ENCODE data around the gene RARB. TPM values are rescaled to one million over a fixed set of nuclear protein-coding genes. Genes with fewer than 3 reads are reported as not detected.

The RARB gene
- total and polyA plus RNA-seq, 4 experiments from 2014 or later = 0.07 TPM; not detected in 3

DNA sequence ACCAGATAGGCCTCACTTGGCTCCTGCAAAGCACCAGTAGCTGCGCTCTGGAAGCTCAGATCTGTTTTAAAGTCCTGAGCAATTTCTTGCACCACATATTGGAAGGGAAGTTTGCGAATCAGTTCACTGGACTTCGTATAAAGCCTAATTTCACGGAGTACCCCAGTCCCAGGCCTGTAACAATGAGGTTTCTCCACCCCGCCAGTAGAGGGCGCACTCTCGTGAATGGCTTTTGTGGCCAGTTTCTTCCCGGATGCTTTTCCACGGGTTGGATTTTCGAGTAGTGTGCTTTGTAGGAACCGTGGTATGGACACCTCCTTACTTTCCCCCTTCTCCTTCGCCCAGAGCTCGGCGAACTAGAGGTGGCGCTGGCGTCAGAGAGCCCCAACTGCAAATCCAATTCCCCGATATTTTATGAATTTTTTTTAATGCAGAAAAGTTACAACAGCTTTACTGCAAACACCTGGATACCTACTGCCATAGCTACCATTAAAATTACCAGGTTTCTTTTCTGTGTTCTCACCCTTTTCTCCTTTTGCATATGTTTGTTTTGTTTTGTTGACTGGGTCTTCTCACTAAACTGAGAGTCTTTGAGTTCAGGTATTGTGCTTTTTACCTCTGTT is 13.3 kb downstream of the RARB start:
- no peaks in the 10 kb centered on the region for H3K9me3 ChIP-seq (ENCODE audit: control insufficient read depth in 1 of 2, low read length in 2 of 2)
- ChIA-PET CTCF (ENCODE audit: partially characterized antibody) (interaction anchor here (0.9 to 1.6 kb wide), 5 partner anchors 9 to 30 kb away, joined by 3 to 4 read pairs (median 3); no protein-coding TSS in a partner anchor), POLR2A (ENCODE audit: partially characterized antibody) (no interaction called here)
- no peak overlapping the region for H3K4me3 ChIP-seq (ENCODE audit: low read length in 2 of 2)
- no peaks in the 10 kb centered on the region for H3K36me3 Mint-ChIP-seq
- H3K36me3 ChIP-seq (ENCODE audit: insufficient read depth, low read length) = no peaks in the 10 kb centered on the region
- H3K27me3 Mint-ChIP-seq = peaks cover 0 to 3% of the 10 kb centered on the region in 2 donors
- no peak overlapping the region for H3K27ac Mint-ChIP-seq
- intact Hi-C loops (cut with micrococcal nuclease) = no loop called here
- H3K4me3 Mint-ChIP-seq = no peak overlapping the region
- no peaks in the 10 kb centered on the region for H3K27me3 ChIP-seq (ENCODE audit: insufficient read depth, low read length)
- no peaks in the 10 kb centered on the region for H3K4me1 ChIP-seq (ENCODE audit: insufficient read depth, low read length)
- H3K27ac ChIP-seq (ENCODE audit: low read depth, low read length) = no peak overlapping the region
- no peaks in the 10 kb centered on the region for H3K4me1 Mint-ChIP-seq
- no peaks in the 10 kb centered on the region for H3K9me3 Mint-ChIP-seq
- DNase-seq = no peak

DNA sequence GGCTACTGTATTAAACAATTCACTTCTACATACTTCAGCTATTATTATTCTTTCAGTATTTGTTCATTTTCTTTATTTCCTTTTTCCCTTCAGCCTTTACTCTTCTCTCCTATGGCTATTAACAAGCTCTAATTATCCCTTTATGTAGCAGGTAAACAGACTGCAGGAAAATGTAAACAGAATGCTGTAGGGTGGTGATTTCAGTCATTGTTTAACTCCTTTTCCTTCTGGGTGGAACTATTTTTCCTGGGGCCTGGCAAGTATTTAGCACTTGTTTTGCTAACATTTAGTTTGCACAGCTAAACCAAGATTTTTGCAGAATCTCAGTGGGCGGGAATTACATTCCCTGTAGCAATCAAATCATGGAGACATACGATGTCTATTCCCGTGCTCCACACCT is 14.4 kb downstream of the RARB start:
- POLR2A ChIA-PET (ENCODE audit: partially characterized antibody) = no interaction called here
- Mint-ChIP-seq H3K27me3 (no peaks in the 10 kb centered on the region), H3K9me3 (no peaks in the 10 kb centered on the region)

DNA sequence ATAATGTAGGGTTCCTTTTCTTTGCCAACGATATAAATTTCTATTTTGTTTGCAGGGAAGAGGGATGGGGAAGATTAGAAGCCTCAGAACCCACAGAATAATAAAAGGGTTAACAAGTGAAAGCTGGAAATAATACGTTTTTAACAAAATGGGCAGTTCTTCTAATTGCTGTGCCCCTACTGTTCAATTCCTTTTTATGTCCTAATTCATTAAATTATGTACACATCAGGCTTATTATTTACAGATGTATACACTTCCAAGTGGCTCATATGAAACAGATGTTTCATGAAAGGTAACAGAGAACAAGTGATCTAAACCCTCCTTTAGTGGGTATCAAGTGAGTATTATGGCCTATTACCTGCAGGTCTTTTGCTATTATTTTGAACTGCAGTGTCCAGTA is 16.2 kb downstream of the RARB start:
- Mint-ChIP-seq H3K27me3 (no peaks in the 10 kb centered on the region), H3K9me3 (no peaks in the 10 kb centered on the region)

More for the DNA sequence above, 14.4 kb downstream of the RARB start:
- H3K4me3 Mint-ChIP-seq = no peak overlapping the region
- CTCF ChIA-PET (ENCODE audit: partially characterized antibody) = interaction anchor here (1.6 kb wide), 1 partner anchor 18 kb away, joined by 4 read pairs; no protein-coding TSS in a partner anchor
- no peaks in the 10 kb centered on the region for H3K27me3 ChIP-seq (ENCODE audit: insufficient read depth, low read length)
- no peak overlapping the region for H3K4me3 ChIP-seq (ENCODE audit: low read length in 2 of 2)
- H3K27ac Mint-ChIP-seq = no peak overlapping the region
- no peaks in the 10 kb centered on the region for H3K36me3 Mint-ChIP-seq
- H3K9me3 ChIP-seq (ENCODE audit: control insufficient read depth in 1 of 2, low read length in 2 of 2) = no peaks in the 10 kb centered on the region
- no peaks in the 10 kb centered on the region for H3K4me1 ChIP-seq (ENCODE audit: insufficient read depth, low read length)
- H3K36me3 ChIP-seq (ENCODE audit: insufficient read depth, low read length) = no peaks in the 10 kb centered on the region
- intact Hi-C loops (cut with micrococcal nuclease) = no loop called here
- H3K4me1 Mint-ChIP-seq = no peaks in the 10 kb centered on the region
- DNase-seq = no peak
- H3K27ac ChIP-seq (ENCODE audit: low read depth, low read length) = no peak overlapping the region

DNA sequence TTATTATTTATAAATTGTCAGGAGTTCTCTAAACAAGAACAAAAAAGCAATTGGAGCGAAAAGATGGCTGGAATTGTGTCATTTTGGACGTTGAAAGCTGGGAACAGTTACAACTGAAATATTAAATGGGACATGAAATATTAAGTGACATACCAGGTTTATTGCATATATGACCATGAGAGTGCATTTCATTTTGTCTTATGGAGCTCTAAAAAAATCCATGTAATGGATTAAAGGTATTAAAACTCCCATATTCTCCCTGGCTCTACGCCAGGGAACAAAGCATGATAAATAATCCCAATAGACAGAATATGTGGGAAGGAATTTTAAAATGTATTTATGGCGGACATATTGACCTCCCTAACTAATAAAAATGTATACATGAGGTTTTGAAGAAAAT is 17.7 kb downstream of the RARB start:
- ChIA-PET CTCF (ENCODE audit: partially characterized antibody) (interaction anchor here (1.3 to 2.4 kb wide), 2 partner anchors 11 to 12 kb away, joined by 4 read pairs; no protein-coding TSS in a partner anchor), POLR2A (ENCODE audit: partially characterized antibody) (no interaction called here)
- Histone ChIP-seq H3K27me3 (ENCODE audit: insufficient read depth, low read length) (no peaks in the 10 kb centered on the region), H3K36me3 (ENCODE audit: insufficient read depth, low read length) (no peaks in the 10 kb centered on the region), H3K9me3 (ENCODE audit: control insufficient read depth in 1 of 2, low read length in 2 of 2) (no peaks in the 10 kb centered on the region), H3K27ac (ENCODE audit: low read depth, low read length) (no peak overlapping the region), H3K4me3 (ENCODE audit: low read length in 2 of 2) (no peak overlapping the region), H3K4me1 (ENCODE audit: insufficient read depth, low read length) (no peaks in the 10 kb centered on the region)
- no peak for DNase-seq
- H3K4me1 Mint-ChIP-seq = no peaks in the 10 kb centered on the region
- H3K27me3 Mint-ChIP-seq = no peaks in the 10 kb centered on the region
- no peak overlapping the region for H3K4me3 Mint-ChIP-seq
- no peaks in the 10 kb centered on the region for H3K36me3 Mint-ChIP-seq
- no peak overlapping the region for H3K27ac Mint-ChIP-seq
- intact Hi-C loops (cut with micrococcal nuclease) = no loop called here
- no peaks in the 10 kb centered on the region for H3K9me3 Mint-ChIP-seq

More for the DNA sequence above, 16.2 kb downstream of the RARB start:
- H3K9me3 ChIP-seq (ENCODE audit: control insufficient read depth in 1 of 2, low read length in 2 of 2) = no peaks in the 10 kb centered on the region
- ChIA-PET POLR2A (ENCODE audit: partially characterized antibody) (no interaction called here), CTCF (ENCODE audit: partially characterized antibody) (interaction anchor here (1.6 to 2.4 kb wide), 2 partner anchors 9 to 11 kb away, joined by 4 to 5 read pairs; no protein-coding TSS in a partner anchor)
- intact Hi-C loops (cut with micrococcal nuclease) = no loop called here
- Mint-ChIP-seq H3K4me1 (no peaks in the 10 kb centered on the region), H3K36me3 (no peaks in the 10 kb centered on the region), H3K27ac (no peak overlapping the region), H3K4me3 (no peak overlapping the region)
- no peak for DNase-seq
- no peaks in the 10 kb centered on the region for H3K27me3 ChIP-seq (ENCODE audit: insufficient read depth, low read length)
- no peaks in the 10 kb centered on the region for H3K36me3 ChIP-seq (ENCODE audit: insufficient read depth, low read length)
- no peak overlapping the region for H3K27ac ChIP-seq (ENCODE audit: low read depth, low read length)
- no peaks in the 10 kb centered on the region for H3K4me1 ChIP-seq (ENCODE audit: insufficient read depth, low read length)
- H3K4me3 ChIP-seq (ENCODE audit: low read length in 2 of 2) = no peak overlapping the region

DNA sequence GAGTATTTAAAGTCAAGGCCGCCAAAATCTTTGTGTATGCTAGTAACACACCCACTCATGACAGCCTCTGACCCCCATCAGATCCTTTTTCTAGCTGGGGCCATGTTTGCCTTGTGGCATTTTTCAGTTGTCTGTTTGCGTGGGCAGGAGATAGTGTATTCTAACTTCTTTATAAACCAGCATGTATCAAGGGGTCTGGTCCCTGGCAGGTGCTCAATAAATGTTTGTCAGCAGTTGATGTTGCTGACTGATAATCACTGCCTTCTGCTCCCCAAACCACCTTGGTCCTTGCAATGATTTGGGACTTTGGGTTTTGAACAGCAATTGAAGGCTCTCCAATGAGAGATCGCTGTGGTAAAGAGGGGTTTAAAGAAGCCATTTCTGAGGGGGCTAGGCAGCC is 19.2 kb downstream of the RARB start:
- Histone ChIP-seq H3K36me3 (ENCODE audit: insufficient read depth, low read length) (no peaks in the 10 kb centered on the region), H3K27me3 (ENCODE audit: insufficient read depth, low read length) (no peaks in the 10 kb centered on the region), H3K9me3 (ENCODE audit: control insufficient read depth in 1 of 2, low read length in 2 of 2) (no peaks in the 10 kb centered on the region), H3K4me1 (ENCODE audit: insufficient read depth, low read length) (no peaks in the 10 kb centered on the region), H3K4me3 (ENCODE audit: low read length in 2 of 2) (no peak overlapping the region), H3K27ac (ENCODE audit: low read depth, low read length) (no peak overlapping the region)
- Mint-ChIP-seq H3K4me3 (no peak overlapping the region), H3K27ac (no peak overlapping the region), H3K9me3 (no peaks in the 10 kb centered on the region), H3K4me1 (no peaks in the 10 kb centered on the region), H3K36me3 (no peaks in the 10 kb centered on the region), H3K27me3 (no peaks in the 10 kb centered on the region)
- DNase-seq = no peak
- POLR2A ChIA-PET (ENCODE audit: partially characterized antibody) = no interaction called here
- intact Hi-C loops (cut with micrococcal nuclease) = no loop called here
- CTCF ChIA-PET (ENCODE audit: partially characterized antibody) = no interaction called here

DNA sequence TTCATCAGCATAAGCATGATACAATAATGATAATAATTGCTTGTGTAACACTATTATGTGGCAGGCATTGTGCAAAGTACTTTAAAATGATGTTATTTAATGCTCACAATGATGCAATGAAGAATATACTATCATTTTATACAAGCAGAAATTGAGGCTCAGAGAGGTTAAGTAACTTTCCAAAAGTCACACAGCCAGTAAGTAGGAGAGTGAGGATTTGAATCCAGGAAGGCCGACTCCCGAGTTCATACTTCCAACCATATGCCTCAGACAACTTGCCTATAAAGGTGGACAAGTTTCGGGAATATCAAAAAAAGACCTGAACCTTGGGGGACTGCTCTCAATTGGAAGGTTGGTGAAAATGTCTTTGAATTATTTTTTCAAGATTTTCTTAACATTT is 19.9 kb downstream of the RARB start:
- no peak for DNase-seq
- POLR2A ChIA-PET (ENCODE audit: partially characterized antibody) = no interaction called here
- CTCF ChIA-PET (ENCODE audit: partially characterized antibody) = no interaction called here
- H3K9me3 ChIP-seq (ENCODE audit: control insufficient read depth in 1 of 2, low read length in 2 of 2) = no peaks in the 10 kb centered on the region
- H3K27me3 ChIP-seq (ENCODE audit: insufficient read depth, low read length) = no peaks in the 10 kb centered on the region
- H3K4me1 Mint-ChIP-seq = no peaks in the 10 kb centered on the region
- intact Hi-C loops (cut with micrococcal nuclease) = no loop called here
- no peak overlapping the region for H3K4me3 Mint-ChIP-seq
- H3K4me3 ChIP-seq (ENCODE audit: low read length in 2 of 2) = no peak overlapping the region
- no peaks in the 10 kb centered on the region for H3K27me3 Mint-ChIP-seq
- H3K9me3 Mint-ChIP-seq = no peaks in the 10 kb centered on the region
- no peak overlapping the region for H3K27ac Mint-ChIP-seq
- H3K36me3 ChIP-seq (ENCODE audit: insufficient read depth, low read length) = no peaks in the 10 kb centered on the region
- no peak overlapping the region for H3K27ac ChIP-seq (ENCODE audit: low read depth, low read length)
- H3K36me3 Mint-ChIP-seq = no peaks in the 10 kb centered on the region
- H3K4me1 ChIP-seq (ENCODE audit: insufficient read depth, low read length) = no peaks in the 10 kb centered on the region

DNA sequence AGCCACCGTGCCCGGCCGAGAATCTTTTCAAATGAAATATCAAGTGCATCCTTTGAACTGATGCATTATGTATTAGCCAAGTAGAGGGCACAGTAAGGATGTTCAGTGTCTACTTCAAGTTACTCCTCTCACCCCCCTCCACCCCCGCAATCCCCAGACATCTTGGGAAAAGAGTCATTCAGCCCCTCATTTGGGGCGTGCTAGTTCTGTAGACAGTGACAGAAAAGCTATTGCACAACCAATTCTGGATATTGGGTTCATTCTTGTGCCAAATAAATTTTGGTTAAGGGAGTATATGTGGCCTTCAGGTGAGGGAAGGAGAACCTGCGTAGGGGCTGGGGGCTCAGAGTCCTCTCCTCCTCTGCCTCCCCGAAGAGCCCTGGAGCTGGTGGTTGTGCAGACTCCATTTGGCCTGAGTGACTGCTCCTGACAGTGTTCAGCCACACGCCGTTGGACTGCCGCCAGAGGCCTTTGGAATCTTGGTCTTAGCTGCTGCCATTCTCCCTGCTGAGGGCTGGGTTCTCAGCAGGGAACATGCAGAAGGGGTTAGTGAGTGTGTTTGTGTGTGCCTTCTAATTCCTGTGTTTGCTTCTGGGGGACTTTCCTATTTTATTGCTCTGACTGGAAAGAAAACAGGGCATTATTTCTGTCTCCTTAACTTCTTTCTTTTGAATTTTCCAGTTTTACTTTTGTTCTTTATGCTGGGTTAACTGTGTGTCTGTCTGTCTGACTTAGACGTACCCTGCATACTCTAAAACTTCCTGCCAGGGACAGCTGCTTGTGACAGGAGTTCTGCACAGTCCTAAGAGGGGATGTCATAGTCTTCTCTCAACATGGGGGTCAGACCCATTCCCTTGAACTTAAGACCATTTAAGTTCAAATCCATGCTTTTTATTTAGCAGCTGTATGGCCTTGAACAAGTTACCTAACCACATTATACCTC is 21.0 kb downstream of the RARB start:
- H3K27me3 ChIP-seq (ENCODE audit: insufficient read depth, low read length) = no peaks in the 10 kb centered on the region
- ChIA-PET POLR2A (ENCODE audit: partially characterized antibody) (no interaction called here), CTCF (ENCODE audit: partially characterized antibody) (no interaction called here)
- intact Hi-C loops (cut with micrococcal nuclease) = no loop called here
- H3K9me3 ChIP-seq (ENCODE audit: control insufficient read depth in 1 of 2, low read length in 2 of 2) = no peaks in the 10 kb centered on the region
- Mint-ChIP-seq H3K9me3 (no peaks in the 10 kb centered on the region), H3K36me3 (no peaks in the 10 kb centered on the region), H3K4me3 (no peak overlapping the region), H3K27me3 (no peaks in the 10 kb centered on the region), H3K4me1 (no peaks in the 10 kb centered on the region), H3K27ac (no peak overlapping the region)
- no peak for DNase-seq
- H3K4me3 ChIP-seq (ENCODE audit: low read length in 2 of 2) = no peak overlapping the region
- no peaks in the 10 kb centered on the region for H3K4me1 ChIP-seq (ENCODE audit: insufficient read depth, low read length)
- no peak overlapping the region for H3K27ac ChIP-seq (ENCODE audit: low read depth, low read length)
- H3K36me3 ChIP-seq (ENCODE audit: insufficient read depth, low read length) = no peaks in the 10 kb centered on the region

Measured in CD4-positive, alpha-beta memory T cell (primary cell).